Neuronal stem cell (in vitro differentiated cells): ENCODE measurements around the gene ESYT3.
A peak's percentile ranks its signal among the peaks of the same experiment; 100 is the strongest.

Experiments
- DNase-seq: peaks from one replicate; pipeline ENCODE4 v3.0.0-alpha.2; 2013; ENCODE audit warnings: low spot score
- H2AFZ ChIP-seq: one replicate; pipeline ENCODE4 v1.6.1; 2013; ENCODE audit warnings: mild to moderate bottlenecking, low read length, inconsistent platforms
- H2AK5ac ChIP-seq: 2 replicates; pipeline ENCODE4 v1.6.1; 2013; ENCODE audit warnings: low read depth, mild to moderate bottlenecking, inconsistent platforms, low read length, moderate library complexity, mixed read lengths
- H2BK120ac ChIP-seq: 2 replicates; pipeline ENCODE4 v1.6.1; 2013; ENCODE audit warnings: low read depth, mild to moderate bottlenecking, inconsistent platforms, low read length, moderate library complexity, mixed read lengths
- H2BK12ac ChIP-seq: one replicate; pipeline ENCODE4 v1.6.1; 2013; ENCODE audit warnings: low read length, inconsistent platforms
- H2BK15ac ChIP-seq: 2 replicates; pipeline ENCODE4 v1.6.1; 2013; ENCODE audit warnings: mild to moderate bottlenecking, low read length, inconsistent platforms, mixed read lengths
- H2BK5ac ChIP-seq: one replicate; pipeline ENCODE4 v1.6.1; 2013; ENCODE audit warnings: inconsistent platforms, mild to moderate bottlenecking, low read length, moderate library complexity
- H3K14ac ChIP-seq: one replicate; pipeline ENCODE4 v1.6.1; 2013; ENCODE audit warnings: low read length, inconsistent platforms
- H3K18ac ChIP-seq: 2 replicates; pipeline ENCODE4 v1.6.1; 2013; ENCODE audit warnings: low read length, inconsistent platforms
- H3K23ac ChIP-seq: 2 replicates; pipeline ENCODE4 v1.6.1; 2013; ENCODE audit warnings: low read depth, mild to moderate bottlenecking, mixed read lengths, low read length, inconsistent platforms; ENCODE audit not compliant: poor library complexity
- H3K27ac ChIP-seq: replicated peaks from 3 replicates; pipeline ENCODE4 v1.5.1; 2013; ENCODE audit warnings: low read length, inconsistent platforms
- H3K27me3 ChIP-seq, 3 experiments: 2 replicates each; pipeline ENCODE4 v1.6.1; 2013; ENCODE audit warnings: low read length in 3 of 3, mild to moderate bottlenecking in 2 of 3, inconsistent platforms in 1 of 3, low read depth in 1 of 3, mixed read lengths in 1 of 3, moderate library complexity in 1 of 3; ENCODE audit not compliant: control insufficient read depth in 3 of 3, insufficient read depth in 3 of 3
- H3K36me3 ChIP-seq, 2 donors: replicated peaks in 1 of 2; 2 replicates each; pipeline ENCODE4 v1.6.1; 2013; ENCODE audit warnings: low read length in 2 of 2; ENCODE audit not compliant: control insufficient read depth in 2 of 2, insufficient read depth in 2 of 2
- H3K4ac ChIP-seq: 2 replicates; pipeline ENCODE4 v1.6.1; 2013; ENCODE audit warnings: inconsistent platforms, mild to moderate bottlenecking, low read length, moderate library complexity
- H3K4me1 ChIP-seq, 2 donors: 1 replicate in 1 of 2; 2 replicates in 1 of 2; pipeline ENCODE4 v1.6.1; 2013; ENCODE audit warnings: low read length in 2 of 2, low read depth in 1 of 2; ENCODE audit not compliant: control insufficient read depth in 2 of 2, insufficient read depth in 1 of 2
- H3K4me2 ChIP-seq: one replicate; pipeline ENCODE4 v1.6.1; 2013; ENCODE audit warnings: mild to moderate bottlenecking, low read length, inconsistent platforms; ENCODE audit not compliant: insufficient read depth, poor library complexity, severe bottlenecking
- H3K4me3 ChIP-seq, 2 donors: 2 replicates each; pipeline ENCODE4 v1.5.1; 2013; ENCODE audit warnings: low read length in 2 of 2, mild to moderate bottlenecking in 2 of 2, inconsistent platforms in 1 of 2, moderate library complexity in 1 of 2
- H3K79me1 ChIP-seq: one replicate; pipeline ENCODE4 v1.6.1; 2013; ENCODE audit warnings: low read depth, mild to moderate bottlenecking, inconsistent platforms, low read length, moderate library complexity
- H3K9ac ChIP-seq: one replicate; pipeline ENCODE4 v1.6.1; 2013; ENCODE audit warnings: mild to moderate bottlenecking, low read depth, low read length, inconsistent platforms; ENCODE audit not compliant: poor library complexity
- H3K9me3 ChIP-seq, 2 donors: replicated peaks in 1 of 2; 2 replicates each; pipeline versions ENCODE3 to v1.6.1; 2013; ENCODE audit warnings: low read length in 2 of 2, mild to moderate bottlenecking in 2 of 2, inconsistent platforms in 1 of 2, low read depth in 1 of 2, mixed read lengths in 1 of 2, moderate library complexity in 1 of 2; ENCODE audit not compliant: control insufficient read depth in 2 of 2, insufficient read depth in 1 of 2
- H4K8ac ChIP-seq: one replicate; pipeline ENCODE4 v1.6.1; 2013; ENCODE audit warnings: low read depth, mild to moderate bottlenecking, inconsistent platforms, low read length, moderate library complexity
- H4K91ac ChIP-seq: one replicate; pipeline ENCODE4 v1.6.1; 2013; ENCODE audit warnings: low read length, low read depth, mild to moderate bottlenecking, inconsistent platforms; ENCODE audit not compliant: poor library complexity
- WGBS, 2 donors: extraction: QIAGEN DNeasy Blood & Tissue Kit; methylation state at CpG; one replicate each; pipeline ENCODE4 v1.1.7; 2013; ENCODE audit warnings: missing lambda C conversion rate in 2 of 2, mixed read lengths in 1 of 2; ENCODE audit not compliant: insufficient read length in 2 of 2, insufficient replicate concordance in 1 of 2; ENCODE audit errors: extremely low coverage in 2 of 2; 5-methylcytosine and 5-hydroxymethylcytosine counted together

The ESYT3 gene

GRCh38 chr3:138398791-138399575 is 35.4 kb upstream of the ESYT3 start:
- no peak overlapping the region for H3K9ac ChIP-seq
- no peak overlapping the region for H3K4me3 ChIP-seq
- no peak overlapping the region for H3K4me2 ChIP-seq
- H2BK5ac ChIP-seq, result no peak overlapping the region
- no peak overlapping the region for H4K91ac ChIP-seq
- H3K18ac ChIP-seq, result no peak overlapping the region
- no peak overlapping the region for H2AK5ac ChIP-seq
- no peak overlapping the region for H3K27ac ChIP-seq
- H3K79me1 ChIP-seq, result peaks cover 4% of the 10 kb centered on the region
- no peaks in the 10 kb centered on the region for H3K9me3 ChIP-seq
- peaks cover 0 to 8% of the 10 kb centered on the region in 2 donors for H3K4me1 ChIP-seq
- H3K14ac ChIP-seq, result no peak overlapping the region
- H3K4ac ChIP-seq, result no peak overlapping the region
- H2BK120ac ChIP-seq, result no peak overlapping the region
- H4K8ac ChIP-seq, result no peak overlapping the region
- H3K23ac ChIP-seq, result no peak overlapping the region
- H2BK15ac ChIP-seq, result no peak overlapping the region
- H3K36me3 ChIP-seq, result peaks cover 0 to 33% of the 10 kb centered on the region in 2 donors
- H2BK12ac ChIP-seq, result no peak overlapping the region
- DNase-seq, result no peak
- WGBS, 2 donors, result no CpG with 5 or more reads among the region's 11 CpGs
- H2AFZ ChIP-seq, result no peak overlapping the region
- H3K27me3 ChIP-seq, result no peaks in the 10 kb centered on the region

DNA sequence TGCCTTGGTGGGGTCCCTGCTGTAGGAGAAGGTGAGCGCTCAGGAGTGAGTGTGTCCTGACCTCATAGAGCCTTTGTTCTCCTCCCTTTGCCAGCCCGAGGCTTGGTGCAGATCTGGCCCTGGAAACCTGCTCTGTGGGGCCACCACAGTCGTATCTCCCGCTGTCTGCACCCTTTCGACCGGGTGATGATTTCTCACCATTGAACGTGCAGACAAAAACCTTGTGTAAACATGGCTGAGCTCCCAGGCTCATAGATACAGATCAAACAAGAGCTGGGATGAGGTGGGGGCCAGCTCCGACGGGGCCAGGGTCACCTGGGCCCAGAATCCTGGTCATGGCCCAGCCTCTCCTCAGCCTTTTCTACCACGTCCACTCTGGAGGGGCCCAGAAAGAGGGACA is 34.6 kb upstream of the ESYT3 start:
- H2BK5ac ChIP-seq, result no peak overlapping the region
- no peak overlapping the region for H4K8ac ChIP-seq
- H3K4ac ChIP-seq, result no peak overlapping the region
- no peak overlapping the region for H3K4me3 ChIP-seq
- H2BK15ac ChIP-seq, result no peak overlapping the region
- no CpG with 5 or more reads among the region's 10 CpGs for WGBS, 2 donors
- no peak overlapping the region for H2AK5ac ChIP-seq
- H2BK12ac ChIP-seq, result no peak overlapping the region
- no peaks in the 10 kb centered on the region for H3K9me3 ChIP-seq
- no peak overlapping the region for H3K18ac ChIP-seq
- peaks cover 4% of the 10 kb centered on the region for H3K79me1 ChIP-seq
- no peak overlapping the region for H3K23ac ChIP-seq
- peaks cover 0 to 8% of the 10 kb centered on the region in 2 donors for H3K4me1 ChIP-seq
- H4K91ac ChIP-seq, result no peak overlapping the region
- H3K4me2 ChIP-seq, result no peak overlapping the region
- H2BK120ac ChIP-seq, result no peak overlapping the region
- H3K27me3 ChIP-seq, result no peaks in the 10 kb centered on the region
- H3K36me3 ChIP-seq, result peaks cover 0 to 38% of the 10 kb centered on the region in 2 donors
- no peak overlapping the region for H3K9ac ChIP-seq
- H2AFZ ChIP-seq, result no peak overlapping the region
- DNase-seq, result no peak
- H3K14ac ChIP-seq, result no peak overlapping the region
- H3K27ac ChIP-seq, result no peak overlapping the region

GRCh38 chr3:138400651-138401070 is 33.8 kb upstream of the ESYT3 start:
- no peaks in the 10 kb centered on the region for H3K27me3 ChIP-seq
- no peak overlapping the region for H2BK120ac ChIP-seq
- H3K14ac ChIP-seq, result no peak overlapping the region
- H2BK5ac ChIP-seq, result no peak overlapping the region
- H3K18ac ChIP-seq, result no peak overlapping the region
- no peak overlapping the region for H3K27ac ChIP-seq
- no peak overlapping the region for H4K8ac ChIP-seq
- H3K4me1 ChIP-seq, result peaks cover 0 to 8% of the 10 kb centered on the region in 2 donors
- no peak overlapping the region for H2AK5ac ChIP-seq
- no peak overlapping the region for H3K4me3 ChIP-seq
- H3K4ac ChIP-seq, result no peak overlapping the region
- DNase-seq, result no peak
- no peak overlapping the region for H3K9ac ChIP-seq
- no peaks in the 10 kb centered on the region for H3K9me3 ChIP-seq
- no peak overlapping the region for H2BK15ac ChIP-seq
- H2BK12ac ChIP-seq, result no peak overlapping the region
- peaks cover 0 to 40% of the 10 kb centered on the region in 2 donors for H3K36me3 ChIP-seq
- H3K79me1 ChIP-seq, result peaks cover 2% of the 10 kb centered on the region
- WGBS, 2 donors, result no CpG with 5 or more reads among the region's 2 CpGs
- no peak overlapping the region for H2AFZ ChIP-seq
- H3K23ac ChIP-seq, result no peak overlapping the region
- H3K4me2 ChIP-seq, result no peak overlapping the region
- no peak overlapping the region for H4K91ac ChIP-seq

GRCh38 chr3:138401834-138402233 is 32.6 kb upstream of the ESYT3 start:
- Histone ChIP-seq H2AFZ (no peak overlapping the region), H3K14ac (no peak overlapping the region), H3K9me3 (no peaks in the 10 kb centered on the region), H3K79me1 (peaks cover under 1% of the 10 kb centered on the region), H3K23ac (no peak overlapping the region), H2BK15ac (no peak overlapping the region), H4K91ac (no peak overlapping the region), H2AK5ac (no peak overlapping the region), H2BK5ac (no peak overlapping the region), H3K4me3 (no peak overlapping the region), H2BK12ac (no peak overlapping the region), H3K9ac (peak overlapping the region; percentile 18), H2BK120ac (no peak overlapping the region), H3K4me1 (peaks cover 0 to 8% of the 10 kb centered on the region in 2 donors), H3K36me3 (peaks cover 0 to 40% of the 10 kb centered on the region in 2 donors), H3K27me3 (no peaks in the 10 kb centered on the region), H3K4me2 (no peak overlapping the region), H3K27ac (no peak overlapping the region), H3K18ac (no peak overlapping the region), H3K4ac (no peak overlapping the region), H4K8ac (no peak overlapping the region)
- no CpG with 5 or more reads among the region's 7 CpGs for WGBS, 2 donors
- no peak for DNase-seq
